B cell (primary cell): Measurements from ENCODE around the gene PHB1.

Experiments
- CTCF ChIP-seq: fragments of 200-600 bp; IDR thresholded peaks from one replicate; pipeline ENCODE4 v1.8.0; 2022; ENCODE audit warnings: antibody characterized with exemption, mild to moderate bottlenecking
- EZH2 ChIP-seq: IDR thresholded peaks from 2 replicates; pipeline ENCODE4 v1.6.1; 2012; ENCODE audit warnings: borderline replicate concordance, low read depth, mild to moderate bottlenecking, moderate library complexity, low read length; ENCODE audit not compliant: insufficient read depth, poor library complexity, severe bottlenecking

- TF ChIP-seq CTCF (no peak), EZH2 (no peak)
Observed at GRCh38 chr17:49402706-49403105, 12.0 kb downstream of the PHB1 start.
